Mesenchymal stem cell (in vitro differentiated cells and primary cell): ENCODE results near the gene TAOK3.
"Not testable (repeated sequence)": the region's sequence is repeated elsewhere in the genome, so short reads cannot be mapped to it uniquely, and the experiment has no call there.

Source experiments
- DNase-seq: peaks from one replicate; pipeline ENCODE4 v3.0.0-alpha.2; 2013
- H2AFZ ChIP-seq: one replicate; pipeline ENCODE4 v1.6.1; 2013; ENCODE audit warnings: low read depth, mild to moderate bottlenecking, control low read depth, inconsistent platforms, low read length, moderate library complexity
- H2AK5ac ChIP-seq: 2 replicates; pipeline ENCODE4 v1.6.1; 2013; ENCODE audit warnings: low read length, moderate library complexity, mild to moderate bottlenecking, inconsistent platforms; ENCODE audit not compliant: severe bottlenecking
- H2BK120ac ChIP-seq: one replicate; pipeline ENCODE4 v1.6.1; 2013; ENCODE audit warnings: low read depth, mild to moderate bottlenecking, inconsistent platforms, low read length, moderate library complexity
- H2BK12ac ChIP-seq, 2 experiments: one replicate each; pipeline ENCODE4 v1.6.1; 2013; ENCODE audit warnings: inconsistent platforms in 2 of 2, low read length in 2 of 2, mild to moderate bottlenecking in 2 of 2, moderate library complexity in 2 of 2, control low read depth in 1 of 2
- H2BK15ac ChIP-seq: one replicate; pipeline ENCODE4 v1.6.1; 2013; ENCODE audit warnings: mild to moderate bottlenecking, low read depth, inconsistent platforms; ENCODE audit not compliant: poor library complexity, severe bottlenecking
- H2BK5ac ChIP-seq: 2 replicates; pipeline ENCODE4 v1.6.1; 2013; ENCODE audit warnings: low read depth, mild to moderate bottlenecking, low read length, control low read depth, inconsistent platforms; ENCODE audit not compliant: poor library complexity, severe bottlenecking
- H3K14ac ChIP-seq, 2 experiments: one replicate each; pipeline ENCODE4 v1.6.1; 2013; ENCODE audit warnings: inconsistent platforms in 2 of 2, low read length in 2 of 2, control low read depth in 1 of 2, mild to moderate bottlenecking in 1 of 2, moderate library complexity in 1 of 2
- H3K18ac ChIP-seq, 2 experiments: one replicate each; pipeline ENCODE4 v1.6.1; 2013; ENCODE audit warnings: inconsistent platforms in 2 of 2, low read length in 2 of 2, control low read depth in 1 of 2, low read depth in 1 of 2, mild to moderate bottlenecking in 1 of 2
- H3K23ac ChIP-seq, 2 experiments: one replicate each; pipeline ENCODE4 v1.6.1; 2013; ENCODE audit warnings: inconsistent platforms in 2 of 2, low read length in 2 of 2, mild to moderate bottlenecking in 2 of 2, moderate library complexity in 2 of 2, control low read depth in 1 of 2
- H3K27ac ChIP-seq: 2 replicates; pipeline ENCODE4 v1.5.1; 2013; ENCODE audit warnings: mild to moderate bottlenecking, moderate library complexity, low read length, control low read depth, inconsistent platforms; ENCODE audit not compliant: poor library complexity, severe bottlenecking
- H3K27me3 ChIP-seq, 2 experiments: 2 replicates each; pipeline versions ENCODE4 v1.6.1 to v1.7.0; 2013; ENCODE audit warnings: low read length in 2 of 2, mild to moderate bottlenecking in 2 of 2, moderate library complexity in 2 of 2, control low read depth in 1 of 2, inconsistent platforms in 1 of 2; ENCODE audit not compliant: control insufficient read depth in 1 of 2, insufficient read depth in 1 of 2
- H3K36me3 ChIP-seq, 2 experiments: 2 replicates each; pipeline versions ENCODE4 v1.6.1 to v1.7.0; 2013; ENCODE audit warnings: low read length in 2 of 2, control low read depth in 1 of 2, inconsistent platforms in 1 of 2, low read depth in 1 of 2, mild to moderate bottlenecking in 1 of 2; ENCODE audit not compliant: insufficient read depth in 2 of 2, control insufficient read depth in 1 of 2
- H3K4ac ChIP-seq, 2 experiments: one replicate each; pipeline ENCODE4 v1.6.1; 2013; ENCODE audit warnings: inconsistent platforms in 2 of 2, low read length in 2 of 2, mild to moderate bottlenecking in 2 of 2, moderate library complexity in 2 of 2, control low read depth in 1 of 2, low read depth in 1 of 2
- H3K4me1 ChIP-seq: 2 replicates; pipeline ENCODE4 v1.6.1; 2013; ENCODE audit warnings: low read depth, low read length, control low read depth; ENCODE audit not compliant: control insufficient read depth, insufficient read depth
- H3K4me2 ChIP-seq: 2 replicates; pipeline ENCODE4 v1.6.1; 2013; ENCODE audit warnings: low read length, mild to moderate bottlenecking, inconsistent platforms; ENCODE audit not compliant: poor library complexity, severe bottlenecking
- H3K4me3 ChIP-seq, 2 experiments: 2 replicates each; pipeline versions ENCODE4 v1.5.1 to v1.7.0; 2013; ENCODE audit warnings: low read length in 2 of 2, mild to moderate bottlenecking in 2 of 2, control low read depth in 1 of 2, low read depth in 1 of 2; ENCODE audit not compliant: insufficient read depth in 1 of 2
- H3K79me1 ChIP-seq: replicated peaks from 2 replicates; pipeline ENCODE4 v1.6.1; 2013; ENCODE audit warnings: mild to moderate bottlenecking, control low read depth, low read length, inconsistent platforms; ENCODE audit not compliant: poor library complexity, severe bottlenecking
- H3K9ac ChIP-seq: 2 replicates; pipeline ENCODE4 v1.7.0; 2013; ENCODE audit warnings: mild to moderate bottlenecking, low read length, moderate library complexity
- H3K9me3 ChIP-seq: 2 replicates; pipeline ENCODE4 v1.7.0; 2013; ENCODE audit warnings: mild to moderate bottlenecking, low read length; ENCODE audit not compliant: control insufficient read depth
- H4K8ac ChIP-seq: one replicate; pipeline ENCODE4 v1.6.1; 2013; ENCODE audit warnings: inconsistent platforms, mild to moderate bottlenecking, low read length, moderate library complexity
- H4K91ac ChIP-seq: one replicate; pipeline ENCODE4 v1.6.1; 2013; ENCODE audit warnings: mild to moderate bottlenecking, low read length, inconsistent platforms
- WGBS: methylation state at CpG from one replicate; pipeline ENCODE4 v1.1.7; 2013; ENCODE audit warnings: mixed read lengths; 5-methylcytosine and 5-hydroxymethylcytosine counted together

The TAOK3 gene

GRCh38 chr12:118354903-118355302 lies 17.8 kb downstream of the TAOK3 start:
- Histone ChIP-seq H3K27me3 (no peaks in the 10 kb centered on the region), H2BK5ac (no peak overlapping the region), H3K23ac (no peak overlapping the region), H3K79me1 (peaks cover 8% of the 10 kb centered on the region), H2BK15ac (no peak overlapping the region), H3K14ac (no peak overlapping the region), H4K8ac (no peak overlapping the region), H2AK5ac (no peak overlapping the region), H4K91ac (no peak overlapping the region), H3K27ac (no peak overlapping the region), H2BK120ac (peak overlapping the region; percentile 73), H3K36me3 (peaks cover 0 to 3% of the 10 kb centered on the region in 2 experiments), H3K9me3 (no peaks in the 10 kb centered on the region), H3K9ac (no peak overlapping the region), H3K4me2 (no peak overlapping the region), H2AFZ (no peak overlapping the region), H3K4me3 (no peak overlapping the region), H2BK12ac (no peak overlapping the region), H3K4ac (no peak overlapping the region), H3K18ac (no peak overlapping the region), H3K4me1 (peaks cover 3% of the 10 kb centered on the region)
- no peak for DNase-seq
- WGBS = no CpG with 5 or more reads among the region's 1 CpG

GRCh38 chr12:118354503-118354902 lies 18.2 kb downstream of the TAOK3 start:
- H3K27ac ChIP-seq, H3K4ac ChIP-seq, H3K27me3 ChIP-seq, H3K4me2 ChIP-seq, H2BK5ac ChIP-seq, H3K9ac ChIP-seq, DNase-seq, H2BK15ac ChIP-seq, H3K4me3 ChIP-seq, H4K91ac ChIP-seq, H3K79me1 ChIP-seq, H2AFZ ChIP-seq, H2AK5ac ChIP-seq, H3K18ac ChIP-seq, H3K9me3 ChIP-seq, H3K36me3 ChIP-seq, H2BK12ac ChIP-seq, H3K23ac ChIP-seq, H4K8ac ChIP-seq, H3K4me1 ChIP-seq, H3K14ac ChIP-seq: not testable (repeated sequence)
- WGBS = 96% methylated on average over 2 of the region's 4 CpGs
- peak overlapping the region; percentile 73 for H2BK120ac ChIP-seq

- no peak overlapping the region for H3K23ac ChIP-seq
- H3K4ac ChIP-seq = no peak overlapping the region
These were observed 19.0 kb downstream of the TAOK3 start for GRCh38 chr12:118353721-118354120.

GRCh38 chr12:118350908-118351559 lies 21.7 kb downstream of the TAOK3 start:
- Histone ChIP-seq H2BK120ac (no peak overlapping the region), H3K9ac (no peak overlapping the region), H2BK5ac (no peak overlapping the region), H3K4me2 (no peak overlapping the region), H2BK15ac (no peak overlapping the region), H4K91ac (no peak overlapping the region), H4K8ac (no peak overlapping the region), H3K14ac (no peak overlapping the region), H3K18ac (no peak overlapping the region), H2AFZ (no peak overlapping the region), H3K79me1 (peaks cover 14% of the 10 kb centered on the region), H3K27ac (no peak overlapping the region), H3K4me1 (no peaks in the 10 kb centered on the region), H2AK5ac (no peak overlapping the region), H2BK12ac (no peak overlapping the region), H3K4ac (no peak overlapping the region), H3K23ac (no peak overlapping the region), H3K4me3 (no peak overlapping the region), H3K36me3 (peaks cover 0 to 3% of the 10 kb centered on the region in 2 experiments), H3K9me3 (no peaks in the 10 kb centered on the region), H3K27me3 (no peaks in the 10 kb centered on the region)
- no peak for DNase-seq
- 93% methylated on average over 3 of the region's 6 CpGs for whole genome bisulfite sequencing

More at GRCh38 chr12:118353721-118354120, 19.0 kb downstream of the TAOK3 start:
- DNase-seq = no peak
- no peak overlapping the region for H2BK5ac ChIP-seq
- H3K79me1 ChIP-seq = peaks cover 7% of the 10 kb centered on the region
- no peak overlapping the region for H3K18ac ChIP-seq
- no peak overlapping the region for H2BK12ac ChIP-seq
- H4K91ac ChIP-seq = no peak overlapping the region
- no peak overlapping the region for H3K4me2 ChIP-seq
- peaks cover 3% of the 10 kb centered on the region for H3K4me1 ChIP-seq
- H2AFZ ChIP-seq = no peak overlapping the region
- H3K9ac ChIP-seq = no peak overlapping the region
- no peak overlapping the region for H4K8ac ChIP-seq
- no peaks in the 10 kb centered on the region for H3K9me3 ChIP-seq
- H2AK5ac ChIP-seq = no peak overlapping the region
- H3K14ac ChIP-seq = no peak overlapping the region
- WGBS = no CpG with 5 or more reads among the region's 4 CpGs
- H2BK15ac ChIP-seq = no peak overlapping the region
- H3K4me3 ChIP-seq = no peak overlapping the region
- no peaks in the 10 kb centered on the region for H3K27me3 ChIP-seq
- H2BK120ac ChIP-seq = no peak overlapping the region
- H3K27ac ChIP-seq = no peak overlapping the region
- peaks cover 0 to 3% of the 10 kb centered on the region in 2 experiments for H3K36me3 ChIP-seq
